K562 (cell line): ENCODE data around the gene TUT7. TPM values are rescaled to one million over a fixed set of nuclear protein-coding genes. Genes with fewer than 3 reads are reported as not detected.

Source experiments
- ATAC-seq: fragments of 200-7000 bp; cut with Tn5 transposase; 3 replicates; pipeline ENCODE4 v1.9.1; 2020; ENCODE audit warnings: moderate library complexity
- BruUV-seq: library from RNA; stranded (reverse); fragments of 400-500 nt; replicated peaks from 2 replicates; lab custom pipeline; 2021; lab: Mats Ljungman, UMichigan
- CTCF ChIA-PET: fragments of 300-600 bp; formaldehyde crosslinking; extraction: SDS; loops from one replicate; lab custom pipeline; 2021; ENCODE audit warnings: low intra/inter-chr PET ratio; lab: Yijun Ruan, JAX
- POLR2A ChIA-PET: fragments of 300-600, 350-650 bp; sonication (Branson Sonifier 250); formaldehyde crosslinking; extraction: SDS; loops from one replicate; lab custom pipeline; 2021; ENCODE audit warnings: antibody characterized with exemption, inconsistent platforms; lab: Yijun Ruan, JAX
- DNase-seq, 4 experiments: peaks; one replicate each; pipeline versions ENCODE4 v3.0.0 to v3.0.0-alpha.2; 2011 to 2018; ENCODE audit warnings: low spot score in 3 of 4, mixed read lengths in 3 of 4; ENCODE audit errors: extremely low read depth in 1 of 4
- FAIRE-seq: peaks from 2 replicates; lab custom pipeline; 2011; peaks lifted over from hg19 to GRCh38; lab: Jason Lieb, UNC
- H2AFZ ChIP-seq: 2 replicates; pipeline ENCODE4 v1.6.0; 2011; ENCODE audit warnings: low read depth, low read length, control low read depth, inconsistent platforms
- H3K27ac ChIP-seq: fragments of 200-600 bp; 3 replicates; pipeline ENCODE4 v1.8.0; 2011; ENCODE audit warnings: low read depth, mild to moderate bottlenecking, control low read depth, inconsistent platforms, low read length, moderate library complexity, mixed read lengths; ENCODE audit errors: extremely low read depth
- H3K27me3 ChIP-seq, 2 experiments: fragments of 300-600 bp in 1 of 2; 2 replicates in 1 of 2; 3 replicates in 1 of 2; pipeline versions ENCODE4 v1.6.0 to v1.8.0; 2011; ENCODE audit warnings: inconsistent platforms in 2 of 2, low read length in 2 of 2, mild to moderate bottlenecking in 1 of 2, mixed read lengths in 1 of 2, moderate library complexity in 1 of 2; ENCODE audit not compliant: control insufficient read depth in 2 of 2, insufficient read depth in 2 of 2
- H3K36me3 ChIP-seq: fragments of 300-600 bp; 3 replicates; pipeline ENCODE4 v1.8.0; 2011; ENCODE audit warnings: mild to moderate bottlenecking, low read length, inconsistent platforms; ENCODE audit not compliant: control insufficient read depth, insufficient read depth
- H3K4me1 ChIP-seq, 2 experiments: fragments of 200-600 bp in 1 of 2; replicated peaks in 1 of 2; 2 replicates in 1 of 2; 3 replicates in 1 of 2; pipeline versions ENCODE4 v1.5.1 to v1.8.0; 2011; ENCODE audit warnings: inconsistent platforms in 2 of 2, low read length in 2 of 2, mild to moderate bottlenecking in 1 of 2, mixed read lengths in 1 of 2, moderate library complexity in 1 of 2; ENCODE audit not compliant: control insufficient read depth in 2 of 2, insufficient read depth in 2 of 2
- H3K4me2 ChIP-seq: 2 replicates; pipeline ENCODE4 v1.6.1; 2011; ENCODE audit warnings: low read length, control low read depth, inconsistent platforms, mixed read lengths; ENCODE audit not compliant: insufficient read depth
- H3K4me3 ChIP-seq: fragments of 200-600 bp; sonication (generic), shearing (Covaris generic); 2 replicates; pipeline ENCODE4 v1.5.1; 2016; ENCODE audit warnings: control low read depth, inconsistent platforms
- H3K79me2 ChIP-seq: fragments of 200-600 bp; 3 replicates; pipeline ENCODE4 v1.8.0; 2011; ENCODE audit warnings: low read length, inconsistent platforms; ENCODE audit not compliant: control insufficient read depth, insufficient read depth
- H3K9ac ChIP-seq, 2 experiments: 2 replicates each; pipeline versions ENCODE4 v1.6.0 to v1.6.1; 2011; ENCODE audit warnings: low read depth in 2 of 2, low read length in 2 of 2, control low read depth in 1 of 2, inconsistent platforms in 1 of 2, mild to moderate bottlenecking in 1 of 2, mixed read lengths in 1 of 2; ENCODE audit not compliant: insufficient read depth in 1 of 2
- H3K9me1 ChIP-seq: one replicate; pipeline ENCODE4 v1.6.0; 2011; ENCODE audit warnings: inconsistent platforms, mild to moderate bottlenecking, low read length, moderate library complexity; ENCODE audit not compliant: control insufficient read depth, insufficient read depth
- H3K9me3 ChIP-seq: replicated peaks from 2 replicates; pipeline ENCODE4 v1.5.1; 2011; ENCODE audit warnings: low read depth, low read length, inconsistent platforms; ENCODE audit not compliant: control insufficient read depth, insufficient read depth
- H4K20me1 ChIP-seq: replicated peaks from 2 replicates; pipeline ENCODE4 v1.6.1; 2011; ENCODE audit warnings: low read length, inconsistent platforms, mixed read lengths; ENCODE audit not compliant: control insufficient read depth, insufficient read depth
- BRD4 ChIP-seq: fragments of 200-600 bp; sonication (generic); IDR thresholded peaks from 2 replicates; pipeline ENCODE4 v1.6.1; 2017; ENCODE audit warnings: inconsistent platforms
- CCAR2 ChIP-seq: fragments of 200-400 bp; formaldehyde crosslinking; IDR thresholded peaks from 2 replicates; pipeline ENCODE4 v1.6.1; 2017; ENCODE audit warnings: mild to moderate bottlenecking, low read depth, low read length
- COPS2 ChIP-seq: fragments of 450-650 bp; conservative IDR thresholded peaks from 2 replicates; pipeline ENCODE4 v1.6.1; 2016; ENCODE audit warnings: mild to moderate bottlenecking, moderate library complexity
- IFI16 ChIP-seq: fragments of 250-450 bp; sonication (Bioruptor Pico); IDR thresholded peaks from 2 replicates; pipeline ENCODE4 v2.1.2; 2022; ENCODE audit warnings: mild to moderate bottlenecking, inconsistent platforms
- NFXL1 ChIP-seq: fragments of 450-650 bp; formaldehyde crosslinking; IDR thresholded peaks from 2 replicates; pipeline ENCODE4 v1.4.0; 2021; ENCODE audit warnings: mild to moderate bottlenecking
- SMC3 ChIP-seq: conservative IDR thresholded peaks from 2 replicates; pipeline ENCODE4 v1.6.1; 2011; ENCODE audit warnings: low read depth, low read length, improper control_type of control experiment; ENCODE audit not compliant: insufficient read depth
- TARDBP ChIP-seq: fragments of 450-650 bp; IDR thresholded peaks from 2 replicates; pipeline ENCODE4 v1.6.1; 2016
- ZC3H4 ChIP-seq: sonication (generic); formaldehyde crosslinking; IDR thresholded peaks from 2 replicates; pipeline ENCODE4 v1.9.0; 2021; ENCODE audit warnings: missing genetic modification reagents, borderline replicate concordance
- ZFPM2 ChIP-seq: fragments of 250-450 bp; sonication (Bioruptor Pico); IDR thresholded peaks from 2 replicates; pipeline ENCODE4 v1.5.1; 2022; ENCODE audit warnings: mild to moderate bottlenecking
- ZNF76 ChIP-seq: fragments of 250-450 bp; sonication (Bioruptor Pico); IDR thresholded peaks from 2 replicates; pipeline ENCODE4 v1.4.0; 2020; ENCODE audit warnings: mild to moderate bottlenecking, moderate library complexity, borderline replicate concordance
- WGBS: fragments of 100-300 bp; shearing (Covaris generic); methylation state at CpG from one replicate; pipeline ENCODE4 v1.1.6; 2016; ENCODE audit warnings: low coverage, mixed read lengths; ENCODE audit not compliant: insufficient coverage; ENCODE audit errors: missing lambda C conversion rate; 5-methylcytosine and 5-hydroxymethylcytosine counted together
- in situ Hi-C: fragments of 300-500 bp; cut with MboI; formaldehyde crosslinking; loops from 4 replicates; pipeline ENCODE4 v1.15.0; 2018; ENCODE audit warnings: inconsistent platforms, mixed read lengths
- intact Hi-C: fragments of 100-400 bp; cut with micrococcal nuclease; formaldehyde crosslinking; loops from 2 replicates; pipeline ENCODE4 v1.14.2; 2022
- polyA plus RNA-seq, 8 experiments: library from polyadenylated mRNA; depleted of rRNA in 4 of 8; stranded (reverse) in 5 of 8; unstranded in 3 of 8; fragments of >200 nt; fragmentation: Nextera tagmentation in 2 of 8; fragmentation: Illumina TruSeq in 1 of 8; extraction: Ambion mirVana in 2 of 8; extraction: Trizol in 1 of 8; gene quantifications; 2 replicates each; pipeline versions ENCODE4 v1.2.1 to v1.2.3, GENCODE V29; 2011 to 2014; ENCODE audit warnings: inconsistent platforms in 1 of 8, missing spikeins in 1 of 8
- total RNA-seq, 7 experiments: library from RNA; depleted of rRNA in 6 of 7; stranded (reverse); fragments of >200 nt in 6 of 7; fragmentation: Illumina TruSeq in 2 of 7; extraction: Trizol in 2 of 7; gene quantifications; 2 replicates each; pipeline versions ENCODE4 v1.2.1 to v1.2.3, GENCODE V29; 2011 to 2021; ENCODE audit warnings: low replicate concordance in 1 of 7
- TF ChIP-seq, protein P1 (sequence below): sonication (generic); formaldehyde crosslinking; IDR thresholded peaks from 2 replicates; pipeline ENCODE4 v1.8.1; 2023; ENCODE audit warnings: mild to moderate bottlenecking, missing genetic modification reagents
- TF ChIP-seq, protein P2 (sequence below): fragments of 150-350 bp; IDR thresholded peaks from 2 replicates; pipeline ENCODE4 v1.6.1; 2014; ENCODE audit warnings: low read depth, mild to moderate bottlenecking, low read length, borderline replicate concordance
- TF ChIP-seq, protein P3 (sequence below): sonication (generic); IDR thresholded peaks from 2 replicates; pipeline ENCODE4 v1.6.1; 2016

TUT7 gene
- total and polyA plus RNA-seq, 9 of the 15 experiments (the other 6 are each of a cell fraction or from before 2014, with no cell fraction given): 5.9 to 26.9 (median 15.2) TPM

DNA sequence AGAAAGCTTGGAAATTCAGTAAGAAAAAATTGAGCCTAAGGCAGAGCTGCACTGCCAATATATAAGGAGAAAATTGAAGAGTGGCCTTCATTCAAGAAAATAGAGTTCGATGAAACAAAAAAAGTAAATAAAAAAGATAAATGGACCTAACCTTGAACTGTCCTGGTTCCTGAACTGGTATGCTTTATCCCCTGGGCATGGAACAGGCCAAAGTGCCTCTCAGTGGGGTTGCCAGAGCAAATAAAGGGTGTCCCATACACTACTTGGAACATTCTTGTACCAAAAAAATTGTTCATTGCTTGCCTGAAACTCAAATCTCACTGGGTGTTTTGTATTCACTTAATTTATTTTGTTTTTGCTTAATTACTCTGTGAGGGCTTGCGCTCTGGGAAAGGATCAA lies 42.2 kb upstream of the TUT7 start:
- Histone ChIP-seq H3K4me1 (no peaks in the 10 kb centered on the region), H3K9me1 (no peaks in the 10 kb centered on the region), H3K36me3 (no peaks in the 10 kb centered on the region), H2AFZ (no peak overlapping the region), H3K27me3 (peaks cover 2 to 3% of the 10 kb centered on the region in 2 experiments; a peak in 3 of 5 replicates), H4K20me1 (no peaks in the 10 kb centered on the region), H3K4me2 (no peak overlapping the region), H3K27ac (no peak overlapping the region), H3K9me3 (no peaks in the 10 kb centered on the region), H3K79me2 (no peaks in the 10 kb centered on the region), H3K4me3 (no peak overlapping the region), H3K9ac (no peak overlapping the region)
- ATAC-seq: no peak
- intact Hi-C loops (no loop called here), in situ Hi-C loops (no loop called here)
- FAIRE-seq: no peak
- POLR2A ChIA-PET: no interaction called here
- TF ChIP-seq CCAR2: no peak
- TF ChIP-seq, protein P1, sequence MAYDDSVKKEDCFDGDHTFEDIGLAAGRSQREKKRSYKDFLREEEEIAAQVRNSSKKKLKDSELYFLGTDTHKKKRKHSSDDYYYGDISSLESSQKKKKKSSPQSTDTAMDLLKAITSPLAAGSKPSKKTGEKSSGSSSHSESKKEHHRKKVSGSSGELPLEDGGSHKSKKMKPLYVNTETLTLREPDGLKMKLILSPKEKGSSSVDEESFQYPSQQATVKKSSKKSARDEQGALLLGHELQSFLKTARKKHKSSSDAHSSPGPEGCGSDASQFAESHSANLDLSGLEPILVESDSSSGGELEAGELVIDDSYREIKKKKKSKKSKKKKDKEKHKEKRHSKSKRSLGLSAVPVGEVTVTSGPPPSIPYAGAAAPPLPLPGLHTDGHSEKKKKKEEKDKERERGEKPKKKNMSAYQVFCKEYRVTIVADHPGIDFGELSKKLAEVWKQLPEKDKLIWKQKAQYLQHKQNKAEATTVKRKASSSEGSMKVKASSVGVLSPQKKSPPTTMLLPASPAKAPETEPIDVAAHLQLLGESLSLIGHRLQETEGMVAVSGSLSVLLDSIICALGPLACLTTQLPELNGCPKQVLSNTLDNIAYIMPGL (CRISPR knock-in tag): no peak
- no peak for TF ChIP-seq NFXL1 (CRISPR knock-in tag)
- no peak for TF ChIP-seq ZC3H4 (CRISPR knock-in tag)
- no peak for TF ChIP-seq SMC3
- no peak for TF ChIP-seq IFI16 (CRISPR knock-in tag)
- no peak for TF ChIP-seq BRD4
- TF ChIP-seq, protein P2, sequence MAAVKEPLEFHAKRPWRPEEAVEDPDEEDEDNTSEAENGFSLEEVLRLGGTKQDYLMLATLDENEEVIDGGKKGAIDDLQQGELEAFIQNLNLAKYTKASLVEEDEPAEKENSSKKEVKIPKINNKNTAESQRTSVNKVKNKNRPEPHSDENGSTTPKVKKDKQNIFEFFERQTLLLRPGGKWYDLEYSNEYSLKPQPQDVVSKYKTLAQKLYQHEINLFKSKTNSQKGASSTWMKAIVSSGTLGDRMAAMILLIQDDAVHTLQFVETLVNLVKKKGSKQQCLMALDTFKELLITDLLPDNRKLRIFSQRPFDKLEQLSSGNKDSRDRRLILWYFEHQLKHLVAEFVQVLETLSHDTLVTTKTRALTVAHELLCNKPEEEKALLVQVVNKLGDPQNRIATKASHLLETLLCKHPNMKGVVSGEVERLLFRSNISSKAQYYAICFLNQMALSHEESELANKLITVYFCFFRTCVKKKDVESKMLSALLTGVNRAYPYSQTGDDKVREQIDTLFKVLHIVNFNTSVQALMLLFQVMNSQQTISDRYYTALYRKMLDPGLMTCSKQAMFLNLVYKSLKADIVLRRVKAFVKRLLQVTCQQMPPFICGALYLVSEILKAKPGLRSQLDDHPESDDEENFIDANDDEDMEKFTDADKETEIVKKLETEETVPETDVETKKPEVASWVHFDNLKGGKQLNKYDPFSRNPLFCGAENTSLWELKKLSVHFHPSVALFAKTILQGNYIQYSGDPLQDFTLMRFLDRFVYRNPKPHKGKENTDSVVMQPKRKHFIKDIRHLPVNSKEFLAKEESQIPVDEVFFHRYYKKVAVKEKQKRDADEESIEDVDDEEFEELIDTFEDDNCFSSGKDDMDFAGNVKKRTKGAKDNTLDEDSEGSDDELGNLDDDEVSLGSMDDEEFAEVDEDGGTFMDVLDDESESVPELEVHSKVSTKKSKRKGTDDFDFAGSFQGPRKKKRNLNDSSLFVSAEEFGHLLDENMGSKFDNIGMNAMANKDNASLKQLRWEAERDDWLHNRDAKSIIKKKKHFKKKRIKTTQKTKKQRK: no peak
- TF ChIP-seq, protein P3, sequence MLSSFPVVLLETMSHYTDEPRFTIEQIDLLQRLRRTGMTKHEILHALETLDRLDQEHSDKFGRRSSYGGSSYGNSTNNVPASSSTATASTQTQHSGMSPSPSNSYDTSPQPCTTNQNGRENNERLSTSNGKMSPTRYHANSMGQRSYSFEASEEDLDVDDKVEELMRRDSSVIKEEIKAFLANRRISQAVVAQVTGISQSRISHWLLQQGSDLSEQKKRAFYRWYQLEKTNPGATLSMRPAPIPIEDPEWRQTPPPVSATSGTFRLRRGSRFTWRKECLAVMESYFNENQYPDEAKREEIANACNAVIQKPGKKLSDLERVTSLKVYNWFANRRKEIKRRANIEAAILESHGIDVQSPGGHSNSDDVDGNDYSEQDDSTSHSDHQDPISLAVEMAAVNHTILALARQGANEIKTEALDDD: no peak
- TF ChIP-seq ZNF76 (CRISPR knock-in tag): no peak
- TF ChIP-seq ZFPM2 (CRISPR knock-in tag): no peak
- no peak for TF ChIP-seq TARDBP
- TF ChIP-seq COPS2: no peak
- BruUV-seq: no TSS peak
- no peak for DNase-seq
- CTCF ChIA-PET: no interaction called here
- 0% methylated on average over 2 of the region's 2 CpGs for WGBS
